VCaP (cell line): ENCODE results near the gene PKNOX2.

Experiments
- H3K27ac ChIP-seq: fragments of 450-650 bp; 2 replicates; pipeline ENCODE4 v1.5.1; 2017
- CTCF ChIP-seq: fragments of 450-650 bp; conservative IDR thresholded peaks from 2 replicates; pipeline ENCODE4 v1.5.1; 2017; ENCODE audit warnings: mild to moderate bottlenecking, moderate library complexity

PKNOX2 gene

GRCh38 chr11:125129316-125129993, 35.1 kb upstream of the PKNOX2 start:
- no peak overlapping the region for H3K27ac ChIP-seq
- TF ChIP-seq CTCF, result no peak

DNA sequence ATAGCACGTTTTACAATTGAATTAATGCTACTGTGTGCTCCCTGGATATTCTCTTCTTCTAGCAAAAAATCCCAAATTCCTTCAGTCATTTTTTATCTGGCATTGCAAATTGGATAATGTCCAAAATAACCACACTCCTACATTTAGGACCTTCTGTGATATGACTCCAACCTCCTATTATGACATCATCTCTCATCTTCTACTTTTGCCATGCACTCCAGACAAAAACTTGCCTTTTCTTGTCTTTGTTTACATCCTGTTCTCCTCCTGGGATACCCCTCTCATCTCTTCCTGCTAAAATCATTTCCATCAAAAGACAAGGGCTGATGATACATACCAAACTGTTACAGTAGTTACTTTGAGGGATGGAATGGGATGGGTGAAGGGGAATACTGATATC, 32.5 kb upstream of the PKNOX2 start:
- no peak for TF ChIP-seq CTCF
- H3K27ac ChIP-seq, result no peak overlapping the region

DNA sequence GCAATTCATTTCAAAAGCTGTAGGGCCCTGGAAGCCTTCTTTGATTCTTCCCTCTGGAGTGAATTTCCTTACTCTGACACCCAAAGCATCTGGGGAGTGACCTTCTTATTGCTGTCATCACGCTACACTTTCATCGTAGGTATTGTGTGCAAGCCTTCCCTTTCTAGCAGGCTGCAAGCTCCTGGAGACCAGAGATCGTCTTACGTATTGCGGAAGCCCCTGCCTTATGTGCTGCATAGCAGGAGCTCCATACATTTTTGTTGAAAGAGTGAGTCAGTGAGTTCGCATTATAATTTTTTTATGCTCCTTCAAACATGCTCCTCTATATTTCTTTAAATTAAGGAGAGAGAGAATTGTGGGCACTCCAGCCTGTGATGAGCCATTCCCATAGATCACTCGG, 32.0 kb upstream of the PKNOX2 start:
- no peak for TF ChIP-seq CTCF
- H3K27ac ChIP-seq, result no peak overlapping the region

DNA sequence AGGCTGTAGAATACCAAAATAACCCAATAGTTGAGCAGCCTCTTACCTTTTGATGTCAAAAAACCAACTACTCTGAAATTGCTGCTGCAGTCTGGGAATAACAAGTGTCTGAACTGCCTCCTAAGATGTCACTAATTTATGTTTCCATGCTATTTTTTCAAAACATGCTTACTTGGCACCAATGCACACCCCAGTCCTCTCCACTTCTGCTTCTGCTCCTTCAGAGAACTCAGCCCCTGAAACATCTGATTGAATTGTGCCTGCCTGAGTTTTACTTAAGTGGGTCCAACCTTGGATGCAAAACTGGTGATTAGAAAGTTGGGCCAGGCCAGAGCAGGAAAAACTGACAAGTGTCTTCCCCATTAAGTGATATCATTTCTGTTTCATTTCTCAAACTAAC, 28.6 kb upstream of the PKNOX2 start:
- H3K27ac ChIP-seq, result no peak overlapping the region
- TF ChIP-seq CTCF, result no peak

DNA sequence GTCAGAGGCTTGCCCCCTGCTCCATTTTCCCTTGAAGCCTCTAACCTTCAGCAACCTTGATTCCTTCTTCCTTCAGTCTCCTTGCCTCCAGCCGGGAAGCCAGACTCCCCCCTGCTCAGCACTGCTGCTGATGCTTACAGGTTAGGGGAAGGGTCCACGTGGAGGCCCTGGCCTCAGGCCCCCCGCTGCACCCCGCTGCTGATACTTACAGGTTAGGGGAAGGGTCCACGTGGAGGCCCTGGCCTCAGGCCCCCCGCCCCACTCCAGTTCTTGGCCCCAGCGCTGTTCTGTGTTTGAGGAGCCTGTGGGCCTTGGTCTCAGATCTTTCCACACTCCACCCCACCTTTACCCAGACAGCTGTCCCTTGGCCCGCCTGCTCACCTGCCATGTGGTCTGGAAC, 25.6 kb upstream of the PKNOX2 start:
- H3K27ac ChIP-seq, result no peak overlapping the region
- TF ChIP-seq CTCF, result no peak

- H3K27ac ChIP-seq, result no peak overlapping the region
- no peak for TF ChIP-seq CTCF
These were observed 24.8 kb upstream of the PKNOX2 start for GRCh38 chr11:125139778-125140177.

GRCh38 chr11:125140233-125140632, 24.3 kb upstream of the PKNOX2 start:
- no peak for TF ChIP-seq CTCF
- H3K27ac ChIP-seq, result no peak overlapping the region
